ENCODE results near the gene CHD3.

DNA sequence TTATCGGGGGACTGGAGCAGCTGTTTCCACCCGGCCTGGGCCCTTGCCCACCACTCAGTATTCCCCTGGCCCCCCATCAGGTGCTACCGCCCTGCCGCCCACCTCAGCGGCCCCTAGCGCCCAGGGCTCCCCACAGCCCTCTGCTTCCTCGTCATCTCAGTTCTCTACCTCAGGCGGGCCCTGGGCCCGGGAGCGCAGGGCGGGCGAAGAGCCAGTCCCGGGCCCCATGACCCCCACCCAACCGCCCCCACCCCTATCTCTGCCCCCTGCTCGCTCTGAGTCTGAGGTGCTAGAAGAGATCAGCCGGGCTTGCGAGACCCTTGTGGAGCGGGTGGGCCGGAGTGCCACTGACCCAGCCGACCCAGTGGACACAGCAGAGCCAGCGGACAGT lies 39.9 kb upstream of the CHD3 start:
- TF ChIP-seq, protein P1, sequence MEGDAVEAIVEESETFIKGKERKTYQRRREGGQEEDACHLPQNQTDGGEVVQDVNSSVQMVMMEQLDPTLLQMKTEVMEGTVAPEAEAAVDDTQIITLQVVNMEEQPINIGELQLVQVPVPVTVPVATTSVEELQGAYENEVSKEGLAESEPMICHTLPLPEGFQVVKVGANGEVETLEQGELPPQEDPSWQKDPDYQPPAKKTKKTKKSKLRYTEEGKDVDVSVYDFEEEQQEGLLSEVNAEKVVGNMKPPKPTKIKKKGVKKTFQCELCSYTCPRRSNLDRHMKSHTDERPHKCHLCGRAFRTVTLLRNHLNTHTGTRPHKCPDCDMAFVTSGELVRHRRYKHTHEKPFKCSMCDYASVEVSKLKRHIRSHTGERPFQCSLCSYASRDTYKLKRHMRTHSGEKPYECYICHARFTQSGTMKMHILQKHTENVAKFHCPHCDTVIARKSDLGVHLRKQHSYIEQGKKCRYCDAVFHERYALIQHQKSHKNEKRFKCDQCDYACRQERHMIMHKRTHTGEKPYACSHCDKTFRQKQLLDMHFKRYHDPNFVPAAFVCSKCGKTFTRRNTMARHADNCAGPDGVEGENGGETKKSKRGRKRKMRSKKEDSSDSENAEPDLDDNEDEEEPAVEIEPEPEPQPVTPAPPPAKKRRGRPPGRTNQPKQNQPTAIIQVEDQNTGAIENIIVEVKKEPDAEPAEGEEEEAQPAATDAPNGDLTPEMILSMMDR (IDR thresholded peaks at IDR 0.05; ENCODE audit: borderline replicate concordance, extremely low read depth, low read length, poor library complexity, severe bottlenecking): no peak
- no peak for TF ChIP-seq EZH2 (IDR thresholded peaks at IDR 0.05; ENCODE audit: borderline replicate concordance, low read depth, low read length, severe bottlenecking)

Measured in DND-41 (cell line).